GM21515 (cell line): ENCODE results near the gene VPS37D.
"Not testable (repeated sequence)": the region's sequence is repeated elsewhere in the genome, so short reads cannot be mapped to it uniquely, and the experiment has no call there.

Experiments
- ATAC-seq: cut with Tn5 transposase; IDR thresholded peaks from one replicate; pipeline ENCODE4 v1.9.1; 2021; ENCODE audit not compliant: unreplicated experiment

The VPS37D gene, protein sequence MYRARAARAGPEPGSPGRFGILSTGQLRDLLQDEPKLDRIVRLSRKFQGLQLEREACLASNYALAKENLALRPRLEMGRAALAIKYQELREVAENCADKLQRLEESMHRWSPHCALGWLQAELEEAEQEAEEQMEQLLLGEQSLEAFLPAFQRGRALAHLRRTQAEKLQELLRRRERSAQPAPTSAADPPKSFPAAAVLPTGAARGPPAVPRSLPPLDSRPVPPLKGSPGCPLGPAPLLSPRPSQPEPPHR

GRCh38 chr7:73667344-73668102 is at the start of gene VPS37D:
VPS37D (plus strand) TSS chr7:73667831; CDS start chr7:73667959, 128 bp downstream.
- peak; percentile 95 for ATAC-seq

- no peak for ATAC-seq
These were observed 49.1 kb upstream of the VPS37D start for GRCh38 chr7:73618538-73618937.

DNA sequence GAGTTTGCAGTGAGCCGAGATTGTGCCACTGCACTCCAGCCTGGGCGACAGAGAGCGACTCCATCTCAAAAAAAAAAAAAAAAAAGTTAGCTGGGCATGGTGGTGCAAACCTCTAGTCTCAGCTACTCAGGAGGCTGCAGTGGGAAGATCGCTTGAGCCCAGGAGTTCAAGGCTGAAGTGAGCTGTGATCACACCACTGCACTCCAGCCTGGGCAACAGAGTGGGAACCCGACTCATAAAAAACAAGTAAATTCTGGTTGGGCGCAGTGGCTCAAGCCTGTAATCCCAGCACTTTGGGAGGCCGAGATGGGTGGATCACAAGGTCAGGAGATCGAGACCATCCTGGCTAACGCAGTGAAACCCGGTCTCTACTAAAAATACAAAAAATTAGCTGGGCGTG is 48.2 kb upstream of the VPS37D start:
- ATAC-seq = not testable (repeated sequence)

GRCh38 chr7:73621168-73622063 is 46.2 kb upstream of the VPS37D start:
- no peak for ATAC-seq

DNA sequence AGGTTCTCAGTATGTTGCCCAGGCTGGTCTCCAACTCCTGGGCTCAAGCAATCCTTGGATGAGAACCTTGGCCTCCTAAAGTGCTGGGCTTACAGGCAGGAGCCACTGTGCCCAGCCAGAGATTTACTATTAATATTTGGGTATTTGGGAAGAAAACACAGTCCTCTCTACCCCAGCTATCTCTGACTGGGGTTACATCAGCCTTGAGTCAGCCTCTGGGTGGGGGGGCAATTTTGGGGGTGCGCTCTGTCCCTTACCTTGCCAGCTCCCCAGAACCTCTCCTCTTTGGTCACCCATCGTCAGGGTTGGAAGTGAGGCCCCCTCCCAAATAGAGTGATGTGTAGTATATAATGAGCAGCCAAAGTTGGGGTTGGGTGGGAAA is 45.1 kb upstream of the VPS37D start:
- no peak for ATAC-seq

DNA sequence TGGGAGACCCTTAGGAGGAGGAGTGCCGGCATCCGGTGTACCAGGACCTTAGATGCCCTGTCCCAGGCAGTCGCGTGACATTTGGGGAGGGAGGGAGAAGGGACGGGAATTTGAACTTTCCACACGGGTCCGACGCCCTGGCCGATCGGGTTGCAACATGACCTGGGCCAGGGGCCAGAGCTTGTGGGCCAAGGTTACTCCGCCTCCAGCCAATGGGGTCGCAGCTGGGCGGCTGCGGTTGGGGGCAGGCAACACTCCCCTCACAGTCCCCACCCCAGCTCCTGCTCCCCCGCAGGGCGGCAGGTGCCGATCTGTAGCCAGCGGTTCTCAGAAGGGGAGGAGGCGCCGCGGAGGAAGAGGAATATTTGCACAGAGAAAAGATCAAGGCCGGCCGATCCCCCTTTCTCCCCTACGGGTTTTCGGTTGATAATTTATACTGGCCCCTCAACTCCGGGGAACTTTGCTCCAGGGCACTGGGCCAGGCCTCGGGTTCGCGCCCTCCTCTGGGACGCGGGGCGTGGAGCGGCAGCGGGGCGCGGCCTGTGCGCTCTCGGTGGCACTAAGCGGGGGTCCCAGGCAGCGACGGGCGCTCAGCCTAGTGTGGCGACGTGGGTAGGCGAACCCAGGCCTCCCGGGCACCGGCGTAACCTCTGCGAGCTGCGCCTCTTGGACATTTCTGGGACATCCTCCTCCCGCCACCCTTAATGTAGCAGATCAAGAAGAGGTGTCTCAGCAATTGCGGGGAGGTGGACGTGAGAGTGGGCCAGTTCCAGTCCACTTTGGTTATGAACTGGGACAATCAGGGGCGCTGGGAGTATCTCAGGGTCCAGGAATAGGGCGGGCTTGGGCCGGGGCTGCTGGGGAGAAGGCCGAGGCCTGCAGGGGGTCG is 44.5 kb upstream of the VPS37D start:
- no peak for ATAC-seq

- no peak for ATAC-seq
These were observed 43.6 kb upstream of the VPS37D start, which contains the start of gene MLXIPL for GRCh38 chr7:73623798-73624668. MLXIPL (minus strand) TSS chr7:73624522; CDS start chr7:73624492, 30 bp downstream.

DNA sequence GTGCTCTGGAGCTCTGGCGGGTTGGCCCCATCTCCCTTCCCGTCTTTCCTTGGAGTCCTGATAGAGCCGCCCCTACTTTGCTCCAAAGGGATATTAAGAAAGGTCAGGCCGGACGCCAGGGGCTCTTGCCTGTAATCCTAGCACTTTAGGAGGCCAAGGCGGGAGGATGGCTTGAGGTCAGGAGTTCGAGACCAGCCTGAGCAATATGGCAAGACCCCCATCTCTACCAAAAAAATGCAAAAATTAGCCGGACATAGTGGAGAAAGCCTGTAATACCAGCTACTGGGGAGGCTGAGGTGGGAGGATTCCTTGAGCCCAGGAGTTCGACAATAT is 43.0 kb upstream of the VPS37D start:
- ATAC-seq = no peak

DNA sequence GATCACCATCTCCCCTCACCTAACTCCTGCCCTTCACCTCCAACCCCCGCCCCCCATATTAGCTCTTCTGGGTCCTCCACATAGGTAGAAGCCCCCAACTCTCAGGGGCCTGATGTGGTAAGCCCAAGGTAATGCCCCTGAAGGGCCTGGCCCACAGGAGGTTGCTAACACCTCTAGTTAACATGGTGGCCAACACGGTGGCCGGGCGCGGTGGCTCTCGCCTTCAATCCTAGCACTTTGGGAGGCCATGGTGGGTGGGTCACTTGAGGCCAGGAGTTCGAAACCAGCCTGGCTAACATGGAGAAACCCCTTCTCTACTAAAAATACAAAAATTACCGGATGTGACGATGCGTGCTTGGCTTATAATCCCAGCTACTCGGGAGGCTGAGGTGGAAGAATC is 42.4 kb upstream of the VPS37D start:
- no peak for ATAC-seq

GRCh38 chr7:73626814-73627213 is 40.8 kb upstream of the VPS37D start:
- ATAC-seq = no peak

DNA sequence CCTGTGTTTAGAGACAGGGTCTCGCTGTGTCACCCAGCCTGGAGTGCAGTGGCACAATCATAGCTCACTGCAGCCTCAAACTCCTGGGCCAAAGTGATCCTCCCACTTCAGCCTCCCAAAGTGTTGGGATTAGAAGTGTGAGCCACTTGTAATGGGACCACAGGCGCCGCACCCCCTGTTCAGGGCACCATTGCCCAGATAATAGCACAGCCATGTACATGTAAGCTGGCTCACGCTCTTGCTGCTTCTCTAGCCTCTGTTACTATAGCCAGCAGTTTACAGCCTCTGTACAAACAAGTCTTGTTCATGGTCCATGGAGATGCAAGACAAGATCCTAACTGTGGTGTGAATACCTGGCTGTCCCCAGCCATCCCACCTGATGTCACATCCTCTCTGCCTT is 39.1 kb upstream of the VPS37D start:
- no peak for ATAC-seq

DNA sequence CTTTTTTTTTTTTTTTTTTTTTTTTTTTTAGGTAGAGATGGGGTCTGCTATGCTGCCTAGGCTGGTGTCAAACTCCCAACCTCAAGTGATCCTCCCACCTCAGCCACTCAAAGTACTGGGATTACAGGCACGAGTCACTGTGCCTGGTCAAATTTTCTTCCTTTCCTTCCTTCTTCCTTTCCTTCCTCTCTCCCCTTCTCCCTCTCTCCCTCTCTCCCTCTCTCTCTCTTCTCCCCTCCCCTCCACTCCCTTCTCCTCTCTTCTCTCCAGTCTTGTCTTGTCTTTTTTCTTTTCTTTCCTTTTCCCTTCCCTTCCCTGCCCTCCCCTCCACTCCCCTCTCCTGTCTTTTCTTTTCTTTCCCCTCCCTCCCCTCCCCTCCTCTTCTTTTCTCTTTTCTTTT is 36.1 kb upstream of the VPS37D start:
- ATAC-seq = no peak

DNA sequence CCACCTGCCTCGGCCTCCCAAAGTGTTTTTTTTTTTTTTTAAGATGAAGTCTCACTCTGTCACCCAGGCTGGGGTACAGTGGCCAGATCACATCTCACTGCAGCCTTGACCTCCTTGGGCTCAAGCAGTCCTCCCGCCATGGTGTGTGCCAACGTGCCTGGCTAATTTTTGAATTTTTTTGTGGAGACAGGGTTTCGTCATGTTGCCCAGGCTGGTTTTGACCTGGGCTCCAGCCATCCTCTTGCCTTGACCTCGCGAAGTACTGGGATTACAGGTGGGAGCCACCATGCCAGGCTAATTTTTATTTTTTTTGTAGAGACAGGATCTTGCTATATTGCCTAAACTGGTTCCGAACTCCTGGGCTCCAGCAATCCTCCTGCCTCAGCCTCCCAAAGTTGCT is 34.3 kb upstream of the VPS37D start:
- ATAC-seq = no peak

DNA sequence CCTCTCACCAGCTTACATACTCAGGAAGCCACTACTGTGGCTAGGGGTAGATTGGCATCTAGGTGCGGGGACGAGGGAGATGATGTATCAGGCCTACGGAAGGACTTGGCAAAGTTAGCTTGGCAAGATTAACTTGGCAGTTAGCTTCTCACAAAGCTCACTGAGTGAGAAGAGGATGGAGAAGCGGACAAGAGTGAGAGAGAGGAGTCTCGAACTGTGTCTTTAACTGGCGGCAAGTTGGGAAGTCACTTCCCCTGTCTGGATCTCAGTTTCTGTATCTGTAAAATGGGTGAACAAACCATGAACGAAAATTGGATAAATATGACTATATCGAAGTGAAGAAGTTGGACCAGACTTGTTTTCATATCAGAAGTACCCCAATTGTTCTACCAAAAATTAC is 33.8 kb upstream of the VPS37D start:
- ATAC-seq = no peak

DNA sequence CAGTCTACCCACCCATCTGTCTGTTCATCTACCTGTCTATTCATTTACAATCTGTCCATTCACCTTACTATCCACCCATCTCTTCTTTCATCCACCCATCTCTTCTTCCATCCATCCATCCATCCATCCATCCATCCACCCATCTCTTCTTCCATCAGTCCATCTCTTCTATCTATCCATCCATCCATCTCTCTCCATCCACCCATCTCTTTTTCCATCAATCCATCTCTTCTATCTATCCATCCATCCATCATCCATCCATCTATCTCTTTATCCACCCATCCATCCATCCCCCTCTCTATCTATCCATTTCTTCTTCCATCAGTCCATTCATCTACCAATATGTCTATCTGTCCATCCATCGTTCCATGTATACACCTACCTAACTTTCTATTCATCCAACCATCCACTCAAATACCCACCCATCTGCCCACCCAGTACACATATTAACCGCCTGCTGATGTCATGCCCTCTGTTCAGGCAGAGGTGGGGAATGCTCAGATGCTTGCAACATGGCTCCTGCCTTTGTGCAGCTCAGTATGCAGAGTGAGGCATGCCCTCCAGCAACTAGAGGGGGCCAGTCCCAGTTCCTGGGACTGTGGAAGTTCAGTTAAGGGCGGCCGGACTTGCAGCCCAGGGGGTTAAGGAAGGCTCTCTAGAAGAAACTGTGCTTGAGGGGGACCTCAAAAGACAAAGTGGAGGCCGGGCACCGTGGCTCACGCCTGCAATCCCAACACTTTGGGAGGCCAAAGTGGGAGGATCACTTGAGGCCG is 32.0 kb upstream of the VPS37D start:
- no peak for ATAC-seq

DNA sequence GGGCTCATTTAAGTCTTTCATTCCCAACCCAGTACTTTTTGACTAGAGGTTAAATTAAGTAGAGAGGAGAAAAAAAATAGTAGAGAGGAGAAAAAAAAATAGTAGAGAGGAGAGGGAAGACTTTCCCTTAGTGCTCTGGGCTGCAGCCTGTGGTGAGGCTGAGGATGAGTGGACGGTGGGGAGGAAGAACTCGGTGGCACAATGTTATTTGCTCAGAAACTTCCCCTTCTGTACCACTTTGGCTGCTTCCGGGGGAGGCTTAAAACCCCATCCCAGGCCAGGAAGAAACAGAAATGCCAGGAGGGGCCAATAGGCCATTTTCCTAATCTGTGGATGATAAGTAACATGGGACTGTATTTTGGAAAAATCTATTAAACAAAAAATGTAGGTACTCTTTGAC is 28.7 kb upstream of the VPS37D start:
- ATAC-seq = no peak

DNA sequence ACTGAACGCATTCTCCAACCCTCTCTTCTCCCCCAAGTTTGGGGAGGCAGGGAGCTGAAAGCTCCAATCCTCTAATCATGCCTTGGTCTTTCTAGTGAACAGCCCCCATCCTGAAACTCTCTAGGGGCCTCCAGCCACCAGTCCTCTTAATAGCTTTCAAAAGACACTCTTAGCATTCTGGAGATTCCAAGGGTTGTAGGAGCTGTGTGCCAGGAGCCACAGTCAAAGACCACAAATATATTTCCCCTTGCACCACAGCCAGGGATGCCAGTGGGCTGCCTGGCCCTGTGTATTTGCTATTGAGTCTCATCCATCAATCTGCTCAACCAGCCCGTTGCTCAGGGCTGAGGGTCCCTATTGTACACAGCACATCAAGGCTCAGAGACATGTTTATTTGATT is 24.8 kb upstream of the VPS37D start:
- no peak for ATAC-seq

DNA sequence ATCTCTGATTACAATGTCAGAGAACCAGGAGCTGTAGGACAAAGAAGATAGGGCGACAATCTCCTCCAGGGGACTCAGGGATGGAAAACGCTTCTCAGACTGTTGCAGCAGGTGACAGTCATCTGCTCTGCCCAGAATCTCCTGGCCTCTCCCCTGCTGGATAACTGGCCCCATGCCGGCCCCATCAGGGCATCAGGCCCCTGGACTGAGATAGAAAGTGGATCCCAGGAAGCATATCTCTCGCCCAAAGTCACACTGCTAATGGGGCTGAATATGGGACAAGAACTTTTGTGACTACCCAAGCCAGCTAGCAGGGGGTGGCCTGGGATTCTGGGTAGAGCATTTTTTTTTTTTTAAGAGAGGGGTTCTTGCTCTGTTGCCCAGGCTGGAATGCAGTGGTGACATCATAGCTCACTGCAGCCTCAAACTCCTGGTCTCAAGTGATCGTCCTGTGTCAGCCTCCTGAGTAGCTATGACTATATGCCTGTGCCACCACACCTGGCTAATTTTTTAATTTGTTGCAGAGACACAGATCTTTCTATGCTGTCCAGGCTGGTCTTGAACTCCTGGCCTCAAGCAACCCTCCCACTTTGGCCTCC is 22.8 kb upstream of the VPS37D start:
- ATAC-seq = no peak
